ENCODE measurements around the gene IFNG-AS1. TPM values are rescaled to one million over a fixed set of nuclear protein-coding genes. Genes with fewer than 3 reads are reported as not detected.
A peak's percentile ranks its signal among the peaks of the same experiment; 100 is the strongest.

The IFNG-AS1 gene
- total RNA-seq, 2 donors from 2014 or later, result 2.7 TPM; not detected in 1

GRCh38 chr12:68036642-68037041 is 47.4 kb downstream of the IFNG-AS1 start:
- Histone ChIP-seq H3K27ac (no peak overlapping the region), H3K4me3 (no peak overlapping the region), H3K9me3 (no peaks in the 10 kb centered on the region), H3K4me1 (no peaks in the 10 kb centered on the region), H3K27me3 (no peaks in the 10 kb centered on the region), H3K36me3 (no peaks in the 10 kb centered on the region)
- no peak for TF ChIP-seq CTCF (IDR thresholded peaks at IDR 0.05)
- DNase-seq (ENCODE audit: low spot score), result no peak

- no peaks in the 10 kb centered on the region for H3K4me1 ChIP-seq
- no peaks in the 10 kb centered on the region for H3K9me3 ChIP-seq
- no peaks in the 10 kb centered on the region for H3K36me3 ChIP-seq
- no peak overlapping the region for H3K4me3 ChIP-seq
- no peak overlapping the region for H3K27ac ChIP-seq
- no peak for DNase-seq (ENCODE audit: low spot score)
- H3K27me3 ChIP-seq, result no peaks in the 10 kb centered on the region
- no peak for TF ChIP-seq CTCF (IDR thresholded peaks at IDR 0.05)
Observed at GRCh38 chr12:68037616-68038255, 48.5 kb downstream of the IFNG-AS1 start.

- no peak overlapping the region for H3K4me3 ChIP-seq
- no peak for DNase-seq (ENCODE audit: low spot score)
- no peaks in the 10 kb centered on the region for H3K36me3 ChIP-seq
- no peak overlapping the region for H3K27ac ChIP-seq
- H3K27me3 ChIP-seq, result no peaks in the 10 kb centered on the region
- no peaks in the 10 kb centered on the region for H3K4me1 ChIP-seq
- no peak for TF ChIP-seq CTCF (IDR thresholded peaks at IDR 0.05)
- no peaks in the 10 kb centered on the region for H3K9me3 ChIP-seq
Observed at GRCh38 chr12:68038650-68039049, 49.4 kb downstream of the IFNG-AS1 start.

- peak; percentile 71 for DNase-seq (ENCODE audit: low spot score)
Observed at GRCh38 chr12:68040450-68041075, 51.3 kb downstream of the IFNG-AS1 start.

GRCh38 chr12:68042212-68042699 is 53.0 kb downstream of the IFNG-AS1 start:
- Histone ChIP-seq H3K4me1 (no peaks in the 10 kb centered on the region), H3K36me3 (no peaks in the 10 kb centered on the region), H3K27me3 (no peaks in the 10 kb centered on the region), H3K9me3 (no peaks in the 10 kb centered on the region), H3K27ac (no peak overlapping the region), H3K4me3 (no peak overlapping the region)
- no peak for TF ChIP-seq CTCF (IDR thresholded peaks at IDR 0.05)
- no peak for DNase-seq (ENCODE audit: low spot score)

More at GRCh38 chr12:68040450-68041075, 51.3 kb downstream of the IFNG-AS1 start:
- no peaks in the 10 kb centered on the region for H3K9me3 ChIP-seq
- H3K27me3 ChIP-seq, result no peaks in the 10 kb centered on the region
- H3K27ac ChIP-seq, result no peak overlapping the region
- peak; percentile 66 to 90 for TF ChIP-seq CTCF (IDR thresholded peaks at IDR 0.05)
- no peaks in the 10 kb centered on the region for H3K4me1 ChIP-seq
- no peaks in the 10 kb centered on the region for H3K36me3 ChIP-seq
- H3K4me3 ChIP-seq, result no peak overlapping the region

Measured in right atrium auricular region (tissue), 2 donors.